Measurements from ENCODE around the gene SLC8B1.

- TF ChIP-seq EZH2 (IDR thresholded peaks at IDR 0.05; ENCODE audit: borderline replicate concordance, low read depth, low read length, poor library complexity, severe bottlenecking), result no peak
- TF ChIP-seq CTCF (conservative IDR thresholded peaks at IDR 0.05; ENCODE audit: low read depth, low read length), result no peak
Measured at GRCh38 chr12:113339540-113339939, 4.6 kb upstream of the SLC8B1 start.
